ENCODE measurements around the gene PAPSS2. TPM values are rescaled to one million over a fixed set of nuclear protein-coding genes. Genes with fewer than 3 reads are reported as not detected.
"Not testable (repeated sequence)": the region's sequence is repeated elsewhere in the genome, so short reads cannot be mapped to it uniquely, and the experiment has no call there.

PAPSS2 gene
- total RNA-seq, 1 donor: 81.8 TPM

DNA sequence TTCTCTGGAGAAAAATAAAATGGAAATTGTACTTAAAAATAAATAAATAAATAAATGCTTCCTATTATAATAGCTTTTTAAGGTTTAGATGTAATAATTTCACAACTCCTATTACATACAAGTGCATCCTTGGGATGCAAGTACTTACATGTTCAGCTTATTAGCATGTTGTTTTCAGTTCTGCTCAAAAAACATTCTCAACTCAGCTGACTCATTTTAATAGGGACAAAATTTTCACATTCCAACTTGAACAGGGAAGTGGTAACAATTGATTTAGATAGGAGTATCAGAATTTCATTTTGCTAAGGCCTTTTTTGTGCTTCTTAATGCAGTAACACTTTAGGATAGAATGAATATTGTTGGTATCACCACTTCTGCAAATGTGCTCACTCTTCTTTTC, 16.7 kb upstream of the PAPSS2 start:
- H3K4me3 ChIP-seq (ENCODE audit: insufficient read depth, low read length): no peak overlapping the region
- H4K20me1 ChIP-seq (ENCODE audit: insufficient read depth, low read length): no peaks in the 10 kb centered on the region
- H3K4me2 ChIP-seq (ENCODE audit: insufficient read depth, low read length): no peak overlapping the region
- no peaks in the 10 kb centered on the region for H3K36me3 ChIP-seq (ENCODE audit: insufficient read depth, low read length)
- H3K27me3 ChIP-seq (ENCODE audit: insufficient read depth, low read length): no peaks in the 10 kb centered on the region
- no peaks in the 10 kb centered on the region for H3K4me1 ChIP-seq (ENCODE audit: insufficient read depth, low read length)
- no peak overlapping the region for H3K27ac ChIP-seq (ENCODE audit: low read depth, low read length)
- no peaks in the 10 kb centered on the region for H3K79me2 ChIP-seq (ENCODE audit: insufficient read depth, low read length)
- no peak for DNase-seq (ENCODE audit: insufficient read length, low spot score, missing footprints)
- no peaks in the 10 kb centered on the region for H3K9me3 ChIP-seq (ENCODE audit: low read depth, low read length)
- H2AFZ ChIP-seq (ENCODE audit: low read length): no peak overlapping the region
- TF ChIP-seq, protein P1, sequence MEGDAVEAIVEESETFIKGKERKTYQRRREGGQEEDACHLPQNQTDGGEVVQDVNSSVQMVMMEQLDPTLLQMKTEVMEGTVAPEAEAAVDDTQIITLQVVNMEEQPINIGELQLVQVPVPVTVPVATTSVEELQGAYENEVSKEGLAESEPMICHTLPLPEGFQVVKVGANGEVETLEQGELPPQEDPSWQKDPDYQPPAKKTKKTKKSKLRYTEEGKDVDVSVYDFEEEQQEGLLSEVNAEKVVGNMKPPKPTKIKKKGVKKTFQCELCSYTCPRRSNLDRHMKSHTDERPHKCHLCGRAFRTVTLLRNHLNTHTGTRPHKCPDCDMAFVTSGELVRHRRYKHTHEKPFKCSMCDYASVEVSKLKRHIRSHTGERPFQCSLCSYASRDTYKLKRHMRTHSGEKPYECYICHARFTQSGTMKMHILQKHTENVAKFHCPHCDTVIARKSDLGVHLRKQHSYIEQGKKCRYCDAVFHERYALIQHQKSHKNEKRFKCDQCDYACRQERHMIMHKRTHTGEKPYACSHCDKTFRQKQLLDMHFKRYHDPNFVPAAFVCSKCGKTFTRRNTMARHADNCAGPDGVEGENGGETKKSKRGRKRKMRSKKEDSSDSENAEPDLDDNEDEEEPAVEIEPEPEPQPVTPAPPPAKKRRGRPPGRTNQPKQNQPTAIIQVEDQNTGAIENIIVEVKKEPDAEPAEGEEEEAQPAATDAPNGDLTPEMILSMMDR (IDR thresholded peaks at IDR 0.05; ENCODE audit: extremely low read depth, low read depth, low read length): no peak

DNA sequence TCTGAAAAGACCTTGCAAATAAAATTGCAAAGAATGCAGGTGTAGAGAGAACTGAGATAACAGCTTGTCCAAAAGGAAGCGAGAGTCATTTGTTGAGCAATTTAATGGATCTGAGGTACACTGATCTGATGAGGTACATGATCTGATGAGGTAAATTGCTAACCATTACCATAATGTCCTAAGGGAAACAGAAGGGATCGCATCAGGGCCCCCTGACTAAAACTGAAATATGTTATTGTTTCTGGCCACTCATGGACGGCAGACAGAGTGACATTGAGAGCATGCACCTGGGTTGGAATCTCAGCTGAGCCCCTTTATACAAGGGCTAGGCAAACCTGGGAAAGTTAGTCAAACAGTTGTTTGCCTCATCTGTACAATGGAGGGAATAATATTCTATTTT, 15.8 kb upstream of the PAPSS2 start:
- TF ChIP-seq, protein P1 (IDR thresholded peaks at IDR 0.05; ENCODE audit: extremely low read depth, low read depth, low read length): no peak
- Histone ChIP-seq H2AFZ (ENCODE audit: low read length) (no peak overlapping the region), H3K4me2 (ENCODE audit: insufficient read depth, low read length) (no peak overlapping the region), H4K20me1 (ENCODE audit: insufficient read depth, low read length) (no peaks in the 10 kb centered on the region), H3K79me2 (ENCODE audit: insufficient read depth, low read length) (no peaks in the 10 kb centered on the region), H3K27ac (ENCODE audit: low read depth, low read length) (no peak overlapping the region), H3K4me1 (ENCODE audit: insufficient read depth, low read length) (no peaks in the 10 kb centered on the region), H3K4me3 (ENCODE audit: insufficient read depth, low read length) (no peak overlapping the region), H3K9me3 (ENCODE audit: low read depth, low read length) (no peaks in the 10 kb centered on the region), H3K36me3 (ENCODE audit: insufficient read depth, low read length) (no peaks in the 10 kb centered on the region), H3K27me3 (ENCODE audit: insufficient read depth, low read length) (no peaks in the 10 kb centered on the region)
- DNase-seq (ENCODE audit: insufficient read length, low spot score, missing footprints): no peak

DNA sequence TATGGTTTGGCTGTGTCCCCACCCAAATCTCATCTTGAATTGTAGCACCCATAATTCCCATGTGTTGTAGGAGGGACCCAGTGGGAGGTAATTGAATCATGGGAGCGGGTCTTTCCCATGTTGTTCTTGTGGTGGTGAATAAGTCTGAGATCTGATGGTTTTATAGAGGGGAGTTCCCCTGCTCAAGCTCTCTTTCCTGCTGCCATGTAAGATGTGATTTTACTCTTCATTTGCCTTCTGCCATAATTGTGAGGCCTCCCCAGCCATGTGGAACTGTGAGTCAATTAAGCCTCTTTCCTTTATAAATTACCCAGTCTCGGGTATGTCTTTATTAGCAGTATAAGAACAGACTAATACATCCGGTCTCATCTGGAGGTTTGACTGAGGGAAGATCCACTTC, 15.2 kb upstream of the PAPSS2 start:
- H3K4me3 ChIP-seq (ENCODE audit: insufficient read depth, low read length); DNase-seq (ENCODE audit: insufficient read length, low spot score, missing footprints); H3K4me2 ChIP-seq (ENCODE audit: insufficient read depth, low read length); H3K9me3 ChIP-seq (ENCODE audit: low read depth, low read length); H3K4me1 ChIP-seq (ENCODE audit: insufficient read depth, low read length); H4K20me1 ChIP-seq (ENCODE audit: insufficient read depth, low read length); H2AFZ ChIP-seq (ENCODE audit: low read length); H3K27ac ChIP-seq (ENCODE audit: low read depth, low read length); H3K36me3 ChIP-seq (ENCODE audit: insufficient read depth, low read length); H3K79me2 ChIP-seq (ENCODE audit: insufficient read depth, low read length); H3K27me3 ChIP-seq (ENCODE audit: insufficient read depth, low read length): not testable (repeated sequence)

DNA sequence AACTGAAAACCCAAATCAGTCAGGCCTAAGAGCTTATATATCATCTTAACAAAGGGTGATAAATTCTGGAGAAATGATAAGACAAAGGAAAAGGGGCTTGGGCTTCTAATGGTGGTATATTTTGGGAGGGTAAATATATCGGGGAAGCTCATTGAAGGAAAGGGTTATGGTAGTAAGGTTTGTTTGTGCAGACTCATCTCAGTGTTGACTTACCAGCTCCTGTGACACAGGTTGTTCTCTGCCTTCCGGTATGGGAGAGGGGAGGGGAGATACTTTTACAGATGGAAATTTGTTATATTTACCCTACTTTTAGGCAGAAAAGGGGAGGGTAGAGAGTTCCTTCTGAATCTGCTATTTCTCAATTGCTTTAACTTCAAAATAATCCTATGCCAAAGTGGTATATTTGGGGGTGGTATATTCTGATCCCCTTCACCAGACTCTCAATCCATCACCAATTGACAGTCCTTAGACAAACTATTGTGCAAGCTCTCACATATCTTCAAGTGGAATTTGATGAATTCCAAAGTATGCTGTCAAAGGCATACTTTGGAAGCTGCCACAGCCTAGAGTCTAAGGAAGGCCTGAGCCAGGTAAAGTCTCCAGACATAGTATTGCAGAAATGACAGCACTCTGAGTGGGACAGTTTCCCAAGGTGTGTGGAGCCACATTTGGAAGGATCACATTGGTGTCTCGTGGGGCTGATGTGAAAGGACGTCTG, 13.3 kb upstream of the PAPSS2 start:
- Histone ChIP-seq H3K27me3 (ENCODE audit: insufficient read depth, low read length) (no peaks in the 10 kb centered on the region), H3K79me2 (ENCODE audit: insufficient read depth, low read length) (no peaks in the 10 kb centered on the region), H3K36me3 (ENCODE audit: insufficient read depth, low read length) (no peaks in the 10 kb centered on the region), H3K4me3 (ENCODE audit: insufficient read depth, low read length) (no peak overlapping the region), H3K9me3 (ENCODE audit: low read depth, low read length) (no peaks in the 10 kb centered on the region), H3K4me1 (ENCODE audit: insufficient read depth, low read length) (no peaks in the 10 kb centered on the region), H2AFZ (ENCODE audit: low read length) (no peak overlapping the region), H3K4me2 (ENCODE audit: insufficient read depth, low read length) (no peak overlapping the region), H4K20me1 (ENCODE audit: insufficient read depth, low read length) (no peaks in the 10 kb centered on the region), H3K27ac (ENCODE audit: low read depth, low read length) (no peak overlapping the region)
- TF ChIP-seq, protein P1 (IDR thresholded peaks at IDR 0.05; ENCODE audit: extremely low read depth, low read depth, low read length): no peak
- no peak for DNase-seq (ENCODE audit: insufficient read length, low spot score, missing footprints)
